ENCODE results near the gene ZFHX3. TPM values are rescaled to one million over a fixed set of nuclear protein-coding genes. Genes with fewer than 3 reads are reported as not detected.

Gene ZFHX3
- total RNA-seq, 4 donors from 2014 or later: 19.7 to 70.4 (median 34.6) TPM

- no peak for TF ChIP-seq CTCF (IDR thresholded peaks at IDR 0.05; ENCODE audit: low read depth)
Observed at GRCh38 chr16:73053038-73053363, 5.1 kb upstream of the ZFHX3 start.

GRCh38 chr16:73052576-73052975, 4.6 kb upstream of the ZFHX3 start:
- TF ChIP-seq CTCF (IDR thresholded peaks at IDR 0.05; ENCODE audit: low read depth): no peak

GRCh38 chr16:73051961-73052360, 4.0 kb upstream of the ZFHX3 start:
- no peak for TF ChIP-seq CTCF (IDR thresholded peaks at IDR 0.05; ENCODE audit: low read depth)

- no peak for TF ChIP-seq CTCF (IDR thresholded peaks at IDR 0.05; ENCODE audit: low read depth)
Observed at GRCh38 chr16:73051226-73051625, 3.3 kb upstream of the ZFHX3 start.

- TF ChIP-seq CTCF (IDR thresholded peaks at IDR 0.05; ENCODE audit: low read depth): no peak
Observed at GRCh38 chr16:73050201-73051099, 2.5 kb upstream of the ZFHX3 start.

- no peak for TF ChIP-seq CTCF (IDR thresholded peaks at IDR 0.05; ENCODE audit: low read depth)
Observed at GRCh38 chr16:73049511-73049910, 1.6 kb upstream of the ZFHX3 start.

- TF ChIP-seq CTCF (IDR thresholded peaks at IDR 0.05; ENCODE audit: low read depth): no peak
Observed at GRCh38 chr16:73049091-73049490, 1.2 kb upstream of the ZFHX3 start.
